Activated CD4-positive, alpha-beta memory T cell treated with anti-CD3 and anti-CD28 coated beads for 36 hours (primary cell): Measurements from ENCODE around the gene C19orf67. TPM values are rescaled to one million over a fixed set of nuclear protein-coding genes. Genes with fewer than 3 reads are reported as not detected.
A peak's percentile ranks its signal among the peaks of the same experiment; 100 is the strongest.

Experiments
- CTCF ChIA-PET: fragments of 350-600 bp; sonication (Branson Sonifier 250); formaldehyde crosslinking; loops from one replicate; lab custom pipeline; 2021; ENCODE audit warnings: antibody characterized with exemption, inconsistent platforms; lab: Charles Lee
- POLR2A ChIA-PET: fragments of 350-600 bp; sonication (Branson Sonifier 250); formaldehyde crosslinking; loops from one replicate; lab custom pipeline; 2021; ENCODE audit warnings: antibody characterized with exemption; lab: Charles Lee
- DNase-seq: peaks from one replicate; pipeline ENCODE4 v3.0.0-alpha.2; 2020
- H3K27ac Mint-ChIP-seq: one replicate; pipeline ENCODE4 v1.8.0; 2021; ENCODE audit warnings: mixed read lengths
- H3K27me3 Mint-ChIP-seq: one replicate; pipeline ENCODE4 v1.8.0; 2021; ENCODE audit warnings: mixed read lengths
- H3K36me3 Mint-ChIP-seq: one replicate; pipeline ENCODE4 v1.8.0; 2021; ENCODE audit warnings: mixed read lengths
- H3K4me1 Mint-ChIP-seq: one replicate; pipeline ENCODE4 v1.8.0; 2021; ENCODE audit warnings: low read depth, mixed read lengths
- H3K4me3 Mint-ChIP-seq: one replicate; pipeline ENCODE4 v1.8.0; 2021; ENCODE audit warnings: mild to moderate bottlenecking, mixed read lengths
- H3K9me3 Mint-ChIP-seq: one replicate; pipeline ENCODE4 v1.8.0; 2021; ENCODE audit warnings: mixed read lengths
- intact Hi-C: fragments of 100-400 bp; cut with micrococcal nuclease; formaldehyde crosslinking; loops from one replicate; pipeline ENCODE4 v1.15.1; 2023
- total RNA-seq, 2 experiments: library from RNA; stranded (reverse); gene quantifications; one replicate each; pipeline ENCODE4 v1.2.3, GENCODE V29; 2021

The C19orf67 gene
- total RNA-seq = not detected

GRCh38 chr19:14085309-14085995, at the start of gene C19orf67:
C19orf67 (minus strand) TSS chr19:14085783; CDS start chr19:14085627, 156 bp downstream.
- H3K27ac Mint-ChIP-seq = no peak within 1 kb of the TSS
- intact Hi-C loops = loop anchor here (10.0 kb wide), 1 partner anchor 311 kb away; the partner anchor contains the start of gene C19orf53
- no peak for DNase-seq
- no peak within 1 kb of the TSS for H3K4me3 Mint-ChIP-seq
- peaks cover 2% of the 10 kb centered on the region for H3K27me3 Mint-ChIP-seq
- H3K36me3 Mint-ChIP-seq = peaks cover 17% of the 10 kb centered on the region
- peaks cover 22% of the 10 kb centered on the region for H3K4me1 Mint-ChIP-seq
- no peaks in the 10 kb centered on the region for H3K9me3 Mint-ChIP-seq
- ChIA-PET POLR2A (no interaction called here), CTCF (no interaction called here)

- Mint-ChIP-seq H3K27me3 (no peaks in the 10 kb centered on the region), H3K36me3 (peaks cover 9% of the 10 kb centered on the region), H3K9me3 (no peaks in the 10 kb centered on the region), H3K4me3 (peak overlapping the region; percentile 81), H3K4me1 (peaks cover 28% of the 10 kb centered on the region), H3K27ac (peak overlapping the region; percentile 77)
- intact Hi-C loops = loop anchor here (5.0 kb wide), 3 partner anchors 217 to 337 kb away; no protein-coding TSS in a partner anchor
- CTCF ChIA-PET = interaction anchor here (2.0 to 2.8 kb wide), 2 partner anchors 11 to 270 kb away, joined by 7 to 31 read pairs; no protein-coding TSS in a partner anchor
- POLR2A ChIA-PET = interaction anchor here (0.6 to 1.7 kb wide), 2 partner anchors 12 to 351 kb away, joined by 3 to 6 read pairs; no protein-coding TSS in a partner anchor
- DNase-seq = no peak
These were observed 49.8 kb upstream of the C19orf67 start for GRCh38 chr19:14135355-14135754.

- Mint-ChIP-seq H3K4me1 (no peaks in the 10 kb centered on the region), H3K27ac (no peak overlapping the region), H3K36me3 (peaks cover 20% of the 10 kb centered on the region), H3K27me3 (no peaks in the 10 kb centered on the region), H3K4me3 (no peak overlapping the region), H3K9me3 (no peaks in the 10 kb centered on the region)
- POLR2A ChIA-PET = no interaction called here
- DNase-seq = no peak
- intact Hi-C loops = no loop called here
- CTCF ChIA-PET = no interaction called here
These were observed 42.4 kb upstream of the C19orf67 start for GRCh38 chr19:14127929-14128509.

GRCh38 chr19:14127176-14127575, 41.6 kb upstream of the C19orf67 start:
- intact Hi-C loops = no loop called here
- Mint-ChIP-seq H3K36me3 (peaks cover 25% of the 10 kb centered on the region), H3K4me1 (peaks cover 2% of the 10 kb centered on the region), H3K27me3 (no peaks in the 10 kb centered on the region), H3K27ac (no peak overlapping the region), H3K9me3 (no peaks in the 10 kb centered on the region), H3K4me3 (no peak overlapping the region)
- no peak for DNase-seq
- POLR2A ChIA-PET = no interaction called here
- CTCF ChIA-PET = interaction anchor here (1.2 kb wide), 1 partner anchor 13 kb away, joined by 4 read pairs; no protein-coding TSS in a partner anchor

- no peak overlapping the region for H3K4me3 Mint-ChIP-seq
- H3K36me3 Mint-ChIP-seq = peaks cover 21% of the 10 kb centered on the region
- no peaks in the 10 kb centered on the region for H3K27me3 Mint-ChIP-seq
- H3K9me3 Mint-ChIP-seq = no peaks in the 10 kb centered on the region
- ChIA-PET POLR2A (no interaction called here), CTCF (interaction anchor here (1.0 kb wide), 2 partner anchors 9 to 24 kb away, joined by 3 to 4 read pairs; no protein-coding TSS in a partner anchor)
- no peak overlapping the region for H3K27ac Mint-ChIP-seq
- intact Hi-C loops = no loop called here
- no peak for DNase-seq
- peaks cover 10% of the 10 kb centered on the region for H3K4me1 Mint-ChIP-seq
These were observed 37.3 kb upstream of the C19orf67 start for GRCh38 chr19:14122924-14123323.

GRCh38 chr19:14120497-14120780, 34.9 kb upstream of the C19orf67 start:
- CTCF ChIA-PET = interaction anchor here (1.1 kb wide), 1 partner anchor 16 kb away, joined by 3 read pairs; the partner anchor contains the start of gene ASF1B

GRCh38 chr19:14119644-14120496, 34.3 kb upstream of the C19orf67 start:
- Mint-ChIP-seq H3K9me3 (no peaks in the 10 kb centered on the region), H3K4me1 (peaks cover 27% of the 10 kb centered on the region)

More at GRCh38 chr19:14120497-14120780, 34.9 kb upstream of the C19orf67 start:
- Mint-ChIP-seq H3K27ac (no peak overlapping the region), H3K27me3 (no peaks in the 10 kb centered on the region), H3K4me1 (peaks cover 23% of the 10 kb centered on the region), H3K36me3 (peaks cover 13% of the 10 kb centered on the region), H3K9me3 (no peaks in the 10 kb centered on the region), H3K4me3 (no peak overlapping the region)
- DNase-seq = no peak
- intact Hi-C loops = no loop called here
- POLR2A ChIA-PET = no interaction called here

GRCh38 chr19:14119146-14119545, 33.6 kb upstream of the C19orf67 start:
- intact Hi-C loops = loop anchor here (5.0 kb wide), 1 partner anchor 37 kb away; no protein-coding TSS in a partner anchor
- DNase-seq = no peak
- Mint-ChIP-seq H3K9me3 (no peaks in the 10 kb centered on the region), H3K4me3 (peak overlapping the region; percentile 81), H3K27me3 (no peaks in the 10 kb centered on the region), H3K27ac (no peak overlapping the region), H3K4me1 (peaks cover 30% of the 10 kb centered on the region), H3K36me3 (peaks cover 8% of the 10 kb centered on the region)
- ChIA-PET CTCF (interaction anchor here (0.7 to 1.5 kb wide), 3 partner anchors 17 to 240 kb away, joined by 3 read pairs; partner anchors contain the start of gene ASF1B), POLR2A (interaction anchor here (1.4 kb wide), 1 partner anchor 17 kb away, joined by 4 read pairs; the partner anchor contains the start of gene ASF1B)

More at GRCh38 chr19:14119644-14120496, 34.3 kb upstream of the C19orf67 start:
- peaks cover 13% of the 10 kb centered on the region for H3K36me3 Mint-ChIP-seq
- DNase-seq = no peak
- no peak overlapping the region for H3K4me3 Mint-ChIP-seq
- intact Hi-C loops = loop anchor here (5.0 kb wide), 1 partner anchor 38 kb away; no protein-coding TSS in a partner anchor
- ChIA-PET CTCF (interaction anchor here (0.7 to 1.1 kb wide), 2 partner anchors 17 to 22 kb away, joined by 3 read pairs; partner anchors contain the start of gene ASF1B), POLR2A (interaction anchor here (1.4 kb wide), 1 partner anchor 17 kb away, joined by 4 read pairs; the partner anchor contains the start of gene ASF1B)
- no peak overlapping the region for H3K27ac Mint-ChIP-seq
- H3K27me3 Mint-ChIP-seq = no peaks in the 10 kb centered on the region

GRCh38 chr19:14118165-14119051, 32.8 kb upstream of the C19orf67 start:
- DNase-seq = peak; percentile 48
- ChIA-PET CTCF (interaction anchor here (1.1 to 5.0 kb wide), 3 partner anchors 18 to 239 kb away, joined by 3 to 37 read pairs (median 3); partner anchors contain the start of gene ASF1B), POLR2A (interaction anchor here (1.3 to 1.4 kb wide), 2 partner anchors 18 to 112 kb away, joined by 3 to 4 read pairs; partner anchors contain the start of gene ASF1B)
- peak overlapping the region; percentile 76 for H3K27ac Mint-ChIP-seq
- H3K27me3 Mint-ChIP-seq = no peaks in the 10 kb centered on the region
- peak overlapping the region; percentile 81 for H3K4me3 Mint-ChIP-seq
- intact Hi-C loops = loop anchor here (5.0 kb wide), 1 partner anchor 36 kb away; no protein-coding TSS in a partner anchor
- peaks cover 8% of the 10 kb centered on the region for H3K36me3 Mint-ChIP-seq
- no peaks in the 10 kb centered on the region for H3K9me3 Mint-ChIP-seq
- peaks cover 37% of the 10 kb centered on the region for H3K4me1 Mint-ChIP-seq

GRCh38 chr19:14117668-14118164, 32.1 kb upstream of the C19orf67 start, which contains the start of gene PRKACA:
PRKACA (minus strand) TSS chr19:14117762; CDS start chr19:14117547, 215 bp downstream.
- Mint-ChIP-seq H3K9me3 (no peaks in the 10 kb centered on the region), H3K27me3 (no peaks in the 10 kb centered on the region), H3K4me3 (peak within 1 kb of the TSS; percentile 81), H3K36me3 (peaks cover 6% of the 10 kb centered on the region), H3K27ac (peak within 1 kb of the TSS; percentile 76), H3K4me1 (peaks cover 37% of the 10 kb centered on the region)
- DNase-seq = peak; percentile 99
- ChIA-PET POLR2A (interaction anchor here (0.7 to 1.3 kb wide), 2 partner anchors 19 to 111 kb away, joined by 3 to 4 read pairs; no protein-coding TSS in a partner anchor), CTCF (interaction anchor here (1.5 to 5.0 kb wide), 2 partner anchors 19 to 238 kb away, joined by 3 to 37 read pairs; partner anchors contain the start of gene ASF1B)
- intact Hi-C loops = loop anchor here (1.0 to 5.0 kb wide), 3 partner anchors 19 to 35 kb away; partner anchors contain the start of gene ASF1B
